ENCODE measurements around the gene DRAXIN. TPM values are rescaled to one million over a fixed set of nuclear protein-coding genes. Genes with fewer than 3 reads are reported as not detected.

DRAXIN gene
- total RNA-seq, 2 donors from 2014 or later: 0.35 TPM; not detected in 1

DNA sequence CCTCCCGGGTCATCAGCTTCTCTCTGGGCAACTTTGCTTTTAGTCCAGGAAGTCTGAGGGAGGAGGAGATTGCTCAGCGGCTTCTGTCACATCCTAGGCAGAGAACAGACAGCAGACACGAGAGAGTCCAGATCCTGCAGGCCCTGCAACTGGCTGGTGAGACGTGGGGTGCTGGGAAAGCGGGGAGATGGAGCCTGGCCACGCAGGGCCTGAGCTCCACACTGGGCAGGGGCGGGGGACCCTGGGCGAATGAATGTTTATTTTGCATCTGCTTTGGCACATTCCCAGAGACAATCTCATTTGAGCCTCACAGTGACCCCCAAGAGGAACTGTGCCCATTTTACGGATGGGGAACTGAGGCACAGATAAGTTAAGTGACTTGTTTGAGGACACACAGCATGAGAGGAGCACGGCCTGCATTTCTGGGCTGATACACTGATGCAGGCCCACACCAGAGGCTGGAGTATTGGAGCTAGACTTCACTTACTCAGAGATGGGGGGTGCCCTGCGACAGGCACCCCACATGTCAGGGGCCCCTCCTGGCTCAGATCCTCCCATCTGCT lies 80.1 kb downstream of the DRAXIN start:
- DNase-seq (ENCODE audit: low spot score): no peak
- H3K9me3 ChIP-seq: no peaks in the 10 kb centered on the region
- H3K27me3 ChIP-seq (replicated peaks; ENCODE audit: insufficient read depth): no peaks in the 10 kb centered on the region
- TF ChIP-seq, protein P1, sequence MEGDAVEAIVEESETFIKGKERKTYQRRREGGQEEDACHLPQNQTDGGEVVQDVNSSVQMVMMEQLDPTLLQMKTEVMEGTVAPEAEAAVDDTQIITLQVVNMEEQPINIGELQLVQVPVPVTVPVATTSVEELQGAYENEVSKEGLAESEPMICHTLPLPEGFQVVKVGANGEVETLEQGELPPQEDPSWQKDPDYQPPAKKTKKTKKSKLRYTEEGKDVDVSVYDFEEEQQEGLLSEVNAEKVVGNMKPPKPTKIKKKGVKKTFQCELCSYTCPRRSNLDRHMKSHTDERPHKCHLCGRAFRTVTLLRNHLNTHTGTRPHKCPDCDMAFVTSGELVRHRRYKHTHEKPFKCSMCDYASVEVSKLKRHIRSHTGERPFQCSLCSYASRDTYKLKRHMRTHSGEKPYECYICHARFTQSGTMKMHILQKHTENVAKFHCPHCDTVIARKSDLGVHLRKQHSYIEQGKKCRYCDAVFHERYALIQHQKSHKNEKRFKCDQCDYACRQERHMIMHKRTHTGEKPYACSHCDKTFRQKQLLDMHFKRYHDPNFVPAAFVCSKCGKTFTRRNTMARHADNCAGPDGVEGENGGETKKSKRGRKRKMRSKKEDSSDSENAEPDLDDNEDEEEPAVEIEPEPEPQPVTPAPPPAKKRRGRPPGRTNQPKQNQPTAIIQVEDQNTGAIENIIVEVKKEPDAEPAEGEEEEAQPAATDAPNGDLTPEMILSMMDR (IDR thresholded peaks at IDR 0.05): no peak
- H3K4me3 ChIP-seq: no peak overlapping the region
- H3K36me3 ChIP-seq: no peaks in the 10 kb centered on the region
- H3K27ac ChIP-seq: no peak overlapping the region
- no peak for ATAC-seq (ENCODE audit: insufficient number of reproducible peaks, low FRiP score, low read depth)
- H3K4me1 ChIP-seq (ENCODE audit: control insufficient read depth in 1 of 2, low read depth in 2 of 2): no peaks in the 10 kb centered on the region

DNA sequence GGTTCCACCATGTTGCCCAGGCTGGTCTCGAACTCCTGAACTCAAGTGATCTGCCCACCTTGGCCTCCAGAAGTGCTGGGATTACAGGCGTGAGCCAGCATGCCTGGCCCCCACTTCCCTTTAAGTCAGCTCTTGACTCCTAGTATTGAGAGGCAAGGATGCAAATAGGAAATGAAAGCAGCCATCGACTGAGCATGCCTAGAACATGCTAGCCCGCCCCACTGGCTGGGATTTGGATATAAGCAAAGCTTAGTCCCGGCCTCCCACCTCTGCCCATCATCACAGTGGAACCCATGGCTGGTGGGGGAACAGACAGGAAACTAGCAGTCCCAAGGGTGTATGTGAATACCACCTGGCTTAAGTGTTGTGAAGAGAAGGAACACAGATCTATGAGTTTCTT lies 80.9 kb downstream of the DRAXIN start:
- TF ChIP-seq, protein P1 (IDR thresholded peaks at IDR 0.05): no peak
- no peaks in the 10 kb centered on the region for H3K27me3 ChIP-seq (replicated peaks; ENCODE audit: insufficient read depth)
- DNase-seq (ENCODE audit: low spot score) (no peak), ATAC-seq (ENCODE audit: insufficient number of reproducible peaks, low FRiP score, low read depth) (no peak)
- H3K9me3 ChIP-seq: no peaks in the 10 kb centered on the region
- H3K4me1 ChIP-seq (ENCODE audit: control insufficient read depth in 1 of 2, low read depth in 2 of 2): no peaks in the 10 kb centered on the region
- no peak overlapping the region for H3K27ac ChIP-seq
- H3K36me3 ChIP-seq: no peaks in the 10 kb centered on the region
- H3K4me3 ChIP-seq: no peak overlapping the region

DNA sequence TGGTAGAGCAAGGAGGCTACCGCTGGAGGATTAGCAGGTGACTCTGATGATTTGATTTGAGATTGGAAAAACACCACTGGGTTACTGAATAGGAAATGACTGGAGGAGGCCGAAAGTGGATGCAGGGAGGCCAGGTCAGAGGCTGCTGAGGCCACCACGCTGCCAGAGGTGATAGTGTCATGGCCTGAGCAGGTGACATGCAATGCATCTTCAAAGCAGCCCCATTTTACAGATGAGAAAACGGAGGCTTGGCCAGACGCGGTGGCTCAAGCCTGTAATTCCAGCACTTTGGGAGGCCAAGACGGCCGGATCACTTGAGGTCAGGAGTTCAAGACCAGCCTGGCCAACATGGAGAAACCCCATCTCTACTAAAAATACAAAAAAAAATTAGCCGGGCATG lies 83.2 kb downstream of the DRAXIN start:
- TF ChIP-seq, protein P1 (IDR thresholded peaks at IDR 0.05): no peak
- no peak overlapping the region for H3K27ac ChIP-seq
- H3K4me1 ChIP-seq (ENCODE audit: control insufficient read depth in 1 of 2, low read depth in 2 of 2): no peaks in the 10 kb centered on the region
- H3K36me3 ChIP-seq: no peaks in the 10 kb centered on the region
- ATAC-seq (ENCODE audit: insufficient number of reproducible peaks, low FRiP score, low read depth): no peak
- no peak overlapping the region for H3K4me3 ChIP-seq
- no peak for DNase-seq (ENCODE audit: low spot score)
- no peaks in the 10 kb centered on the region for H3K27me3 ChIP-seq (replicated peaks; ENCODE audit: insufficient read depth)
- H3K9me3 ChIP-seq: no peaks in the 10 kb centered on the region

Other genes with a start within 250 kb of the DRAXIN start
- not detected for gene DISP3, start 212.6 kb upstream of the DRAXIN start, total RNA-seq
- 10 to 100 TPM in 1 of 2 donors, 1 to 10 TPM in 1; 3.8 to 12.9 TPM for gene FBXO2, start 37.3 kb upstream of the DRAXIN start, total RNA-seq
- gene FBXO44, start 36.8 kb upstream of the DRAXIN start, total RNA-seq: 10 to 100 TPM; 21.9 to 35.2 TPM
- gene FBXO6, start 27.5 kb upstream of the DRAXIN start, total RNA-seq: 10 to 100 TPM in 1 of 2 donors, 1 to 10 TPM in 1; 9.4 to 11.5 TPM
- 10 to 100 TPM; 26.9 to 27.3 TPM for gene MAD2L2, start 10.6 kb upstream of the DRAXIN start, total RNA-seq
- 10 to 100 TPM; 44.1 to 44.2 TPM for gene AGTRAP, start 44.4 kb downstream of the DRAXIN start, total RNA-seq
- gene C1orf167, start 70.5 kb downstream of the DRAXIN start, total RNA-seq: 1 to 10 TPM in 1 of 2 donors, not detected in 1; 4.2 TPM
- 10 to 100 TPM; 30.3 to 81.4 TPM for gene MTHFR, start 114.3 kb downstream of the DRAXIN start, total RNA-seq
- gene CLCN6, start 114.5 kb downstream of the DRAXIN start, total RNA-seq: 10 to 100 TPM; 27.5 to 31.5 TPM
- gene NPPA, start 156.1 kb downstream of the DRAXIN start, total RNA-seq: not detected
- gene NPPB, start 167.2 kb downstream of the DRAXIN start, total RNA-seq: not detected
- 100 to 1,000 TPM in 1 of 2 donors, 10 to 100 TPM in 1; 86.1 to 110 TPM for gene KIAA2013, start 234.7 kb downstream of the DRAXIN start, total RNA-seq
- 100 to 1,000 TPM in 1 of 2 donors, 10 to 100 TPM in 1; 71.3 to 123 TPM for gene PLOD1, start 243.0 kb downstream of the DRAXIN start, total RNA-seq

Data from thoracic aorta (tissue), 2 donors.